Stimulated activated CD4-positive, alpha-beta T cell treated with anti-CD3 and anti-CD28 coated beads, Interleukin-2, amount 100 ng/mL, for 4 hours (primary cell): ENCODE data around the gene ANO7.

ENCODE experiments used
- DNase-seq: peaks from one replicate; pipeline ENCODE4 v3.0.0-alpha.2; 2020; ENCODE audit warnings: low read depth

ANO7 gene

DNA sequence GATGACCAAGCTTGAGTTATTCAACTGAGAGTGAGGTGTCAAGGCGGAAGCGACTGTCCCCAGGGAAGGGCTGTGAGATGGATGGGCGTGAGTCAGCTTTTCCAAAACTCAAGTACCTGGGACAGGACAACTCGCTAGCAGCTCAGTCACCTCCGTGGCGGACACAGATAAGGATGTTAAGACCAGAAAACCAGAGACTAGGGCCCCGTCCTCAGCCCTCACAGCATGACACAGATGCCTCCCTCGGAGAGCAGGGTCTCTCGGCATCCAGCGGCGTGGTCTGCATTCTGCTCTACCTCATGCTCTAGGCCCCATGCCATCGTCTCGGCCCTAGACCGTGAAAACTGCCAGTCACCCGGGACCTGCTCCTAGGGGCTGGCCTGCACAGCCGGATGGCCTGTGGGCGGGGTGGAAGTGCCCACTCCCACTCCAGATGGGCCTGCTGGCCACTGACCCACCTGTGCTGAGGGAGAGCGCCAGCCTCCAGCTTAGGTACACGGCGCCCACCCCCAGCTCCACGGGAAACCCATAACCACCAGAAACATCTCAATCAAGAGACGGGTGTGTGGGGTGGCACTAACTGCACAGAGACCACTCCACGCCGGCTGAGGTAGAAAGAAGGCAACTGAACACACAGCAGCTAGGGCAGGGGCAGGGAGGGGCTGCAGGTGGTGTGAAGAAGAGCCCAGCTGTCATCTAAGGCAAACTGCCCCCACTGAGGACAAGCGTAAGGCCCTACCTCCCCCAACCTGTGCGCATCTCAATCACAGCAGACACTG, 39.8 kb downstream of the ANO7 start:
- no peak for DNase-seq

DNA sequence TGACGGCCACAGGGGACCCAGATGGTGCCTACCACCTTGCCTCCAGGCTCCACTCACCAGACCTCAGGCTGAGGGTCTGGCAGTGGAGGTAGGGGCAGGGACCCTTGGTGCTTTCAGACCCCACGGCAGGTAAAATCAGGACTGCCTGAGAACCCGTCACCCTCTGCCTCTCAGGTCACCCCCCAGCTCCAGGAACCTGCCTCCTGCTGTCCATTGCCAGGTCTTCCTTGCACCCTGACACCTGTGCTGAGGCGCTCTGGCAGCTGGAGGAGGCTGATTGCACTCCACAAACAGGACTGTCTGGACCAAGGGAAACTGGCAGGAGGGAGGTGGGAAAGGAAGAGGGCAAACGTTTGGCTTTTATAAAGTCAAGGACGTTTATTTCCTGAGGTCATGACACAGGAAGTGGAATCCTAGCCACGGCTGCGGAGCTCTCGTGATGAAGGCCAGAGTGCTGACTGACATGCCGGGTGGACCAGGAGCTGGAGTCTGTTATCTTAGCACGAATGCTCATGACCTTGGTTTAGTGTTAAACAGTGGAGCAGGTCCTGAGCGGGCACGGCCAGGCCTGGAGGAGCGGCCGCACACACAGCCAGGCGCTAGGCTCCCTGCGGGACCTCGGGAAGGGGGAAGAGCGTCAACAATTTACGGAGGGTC, 40.5 kb downstream of the ANO7 start:
- DNase-seq: no peak

DNA sequence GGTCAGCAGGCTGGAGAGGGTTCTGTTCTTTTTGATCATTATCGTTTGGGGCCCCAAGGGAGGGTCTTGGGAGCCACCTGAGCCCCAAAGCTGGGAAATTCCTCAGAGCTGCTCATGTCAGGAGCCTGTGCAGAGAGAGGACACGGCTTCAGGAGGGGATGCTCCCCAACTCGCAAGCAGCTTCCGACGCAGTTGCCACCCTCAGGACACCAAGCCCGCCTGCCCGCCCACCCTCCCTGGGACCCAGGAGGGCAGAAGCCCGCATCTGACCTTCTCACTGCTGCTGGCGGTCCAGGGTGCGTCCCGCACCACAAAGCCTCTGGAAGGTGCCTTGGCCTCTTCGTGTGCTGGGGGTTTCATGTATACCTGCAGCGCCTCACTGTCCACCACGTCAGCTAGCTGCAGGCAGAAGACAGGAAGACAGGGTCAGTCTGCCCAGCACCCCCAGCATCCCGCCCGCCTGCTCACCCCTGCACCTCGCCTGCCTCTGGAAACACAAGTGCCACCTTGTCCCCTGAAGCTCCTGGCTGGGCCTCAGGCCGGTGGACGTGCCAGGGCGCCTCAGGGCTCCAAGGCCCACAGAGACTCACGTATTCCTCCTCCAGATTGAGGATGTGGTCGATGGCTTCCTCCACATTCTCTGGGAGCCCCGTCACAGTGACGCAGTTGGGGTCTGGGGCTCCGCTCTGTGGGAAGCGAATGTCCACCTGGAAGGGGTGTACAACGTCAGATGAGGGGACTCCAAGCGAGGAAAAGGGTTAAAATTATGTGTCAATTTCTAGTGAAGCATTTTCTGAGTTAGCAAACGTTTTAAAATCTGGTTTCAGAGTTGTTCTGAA, 41.3 kb downstream of the ANO7 start:
- no peak for DNase-seq

DNA sequence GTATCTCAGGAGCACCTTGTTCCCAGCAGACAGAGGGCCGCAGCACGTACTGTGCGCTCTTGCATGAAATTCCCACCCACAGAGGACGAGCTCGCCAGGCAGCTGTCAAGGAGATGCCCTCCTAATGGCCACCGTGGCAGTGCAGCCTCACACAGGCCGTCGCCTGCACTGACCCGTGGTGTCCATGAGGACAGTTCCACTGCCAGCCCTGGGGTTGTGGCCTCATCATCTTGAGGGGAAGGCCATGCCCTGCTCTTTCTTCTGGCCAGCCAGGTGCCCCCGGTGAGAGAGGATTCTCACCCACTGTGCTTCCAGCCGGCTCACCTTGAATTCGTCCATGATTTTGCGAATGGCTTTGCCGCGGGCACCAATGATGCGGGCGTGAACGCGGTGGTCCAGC, 42.0 kb downstream of the ANO7 start:
- no peak for DNase-seq

DNA sequence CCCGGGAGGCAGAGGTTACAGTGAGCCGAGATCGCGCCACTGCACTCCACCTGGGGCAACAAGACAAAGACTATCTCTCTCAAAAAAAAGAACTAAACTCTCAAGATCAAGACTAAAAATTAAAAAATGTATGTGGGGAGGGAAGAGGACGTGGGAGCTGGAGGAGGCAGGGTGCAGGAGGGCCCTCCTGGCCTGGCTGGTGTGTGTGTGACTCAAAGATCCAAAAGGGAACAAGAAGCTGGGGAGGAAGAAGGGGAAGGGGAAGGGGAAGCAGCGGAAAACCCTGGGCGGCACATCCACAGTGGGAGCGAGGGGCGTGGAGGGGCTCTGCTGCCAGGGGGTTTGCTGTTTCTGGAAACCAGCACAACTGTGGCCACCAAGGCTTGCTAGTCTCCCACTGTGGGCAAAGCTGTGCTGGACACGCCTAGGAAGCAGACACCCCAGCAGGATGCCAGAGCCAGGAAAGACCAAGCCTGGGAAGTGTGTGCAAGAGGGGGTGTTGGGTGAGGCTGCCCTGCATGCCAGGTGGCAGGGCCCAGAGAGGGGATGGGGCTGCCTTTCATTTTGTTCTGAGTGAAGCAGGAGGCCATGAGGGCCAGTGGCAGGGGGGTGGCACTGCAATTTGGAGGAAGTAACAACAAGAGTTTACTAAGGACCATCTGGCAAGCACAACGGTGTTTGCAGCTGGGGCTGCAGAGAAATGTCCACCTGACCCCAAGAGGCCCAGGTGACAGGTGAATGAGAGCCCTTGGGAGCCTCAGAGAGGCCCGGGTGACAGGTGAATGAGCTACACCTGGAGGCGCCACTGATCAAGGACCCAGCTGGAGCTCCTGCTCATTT, 44.5 kb downstream of the ANO7 start:
- DNase-seq: no peak

DNA sequence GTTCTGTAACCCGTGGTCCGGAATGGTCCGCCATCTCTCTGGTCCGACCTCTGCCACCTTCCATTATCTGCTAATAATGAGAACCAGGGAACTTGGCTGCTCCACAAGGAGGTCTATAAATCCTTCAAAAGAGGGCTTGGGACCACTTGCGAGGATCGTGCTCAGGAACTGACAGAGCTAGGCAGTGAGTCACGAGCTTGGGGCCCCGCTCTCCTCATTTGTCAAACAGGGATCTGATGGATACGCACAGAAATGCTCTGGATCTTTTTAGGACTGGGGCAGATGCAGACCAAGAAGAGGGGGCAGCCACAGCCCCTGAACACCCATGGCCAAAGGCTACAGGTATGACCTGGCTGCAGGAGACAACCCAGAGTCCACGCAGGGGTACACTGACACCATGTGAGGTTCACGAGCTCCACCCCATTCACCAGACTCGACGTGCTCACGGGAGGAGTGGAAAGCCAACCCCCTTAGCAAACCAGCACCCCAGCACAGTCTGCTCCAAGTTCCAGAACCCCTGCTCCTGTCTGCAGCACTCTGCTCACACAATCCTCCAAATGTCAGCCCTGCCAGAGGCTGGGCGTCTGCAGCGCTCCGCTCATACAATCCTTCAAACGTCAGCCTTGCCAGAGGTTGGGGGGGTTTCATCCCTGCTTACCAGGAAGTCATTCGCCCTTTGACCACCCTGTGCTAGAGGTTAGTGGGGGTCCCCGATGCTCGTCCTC, 45.8 kb downstream of the ANO7 start:
- no peak for DNase-seq

DNA sequence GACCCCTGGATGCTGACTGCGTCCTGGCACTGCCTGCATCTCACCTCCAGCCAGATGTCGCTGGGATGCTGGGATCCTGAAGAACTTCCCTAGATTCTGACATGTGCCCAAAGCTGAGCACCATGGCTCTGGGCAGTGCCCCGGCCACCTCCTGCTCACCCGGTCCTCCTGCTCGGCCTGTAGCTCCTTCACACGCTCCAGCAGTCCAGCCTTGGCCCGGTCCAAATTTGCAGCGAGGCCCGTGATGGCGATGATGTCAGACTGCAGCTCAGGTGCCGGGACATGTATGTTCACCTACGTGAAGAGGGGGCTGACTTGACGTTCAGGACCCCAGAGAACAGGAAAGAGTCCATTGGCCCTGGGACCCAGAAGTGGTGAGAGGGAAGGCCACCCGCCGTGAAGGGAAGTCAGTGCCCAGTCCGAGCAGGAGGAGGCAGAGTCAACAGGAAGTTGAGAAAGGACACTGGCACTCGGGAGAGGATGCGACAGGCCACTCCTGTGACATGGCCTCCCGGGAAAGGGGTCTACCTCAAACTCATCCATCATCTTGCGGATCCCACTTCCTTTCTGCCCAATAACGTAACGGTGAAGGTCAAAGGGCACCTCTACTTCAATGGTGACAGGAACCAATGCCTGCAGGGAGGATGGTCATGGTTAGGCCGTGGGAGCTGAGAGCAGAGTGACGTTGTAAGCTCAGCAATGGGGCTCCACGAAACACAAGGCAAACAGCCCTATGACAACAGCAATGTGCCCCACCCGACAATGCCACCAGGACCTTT, 46.7 kb downstream of the ANO7 start:
- DNase-seq: no peak

DNA sequence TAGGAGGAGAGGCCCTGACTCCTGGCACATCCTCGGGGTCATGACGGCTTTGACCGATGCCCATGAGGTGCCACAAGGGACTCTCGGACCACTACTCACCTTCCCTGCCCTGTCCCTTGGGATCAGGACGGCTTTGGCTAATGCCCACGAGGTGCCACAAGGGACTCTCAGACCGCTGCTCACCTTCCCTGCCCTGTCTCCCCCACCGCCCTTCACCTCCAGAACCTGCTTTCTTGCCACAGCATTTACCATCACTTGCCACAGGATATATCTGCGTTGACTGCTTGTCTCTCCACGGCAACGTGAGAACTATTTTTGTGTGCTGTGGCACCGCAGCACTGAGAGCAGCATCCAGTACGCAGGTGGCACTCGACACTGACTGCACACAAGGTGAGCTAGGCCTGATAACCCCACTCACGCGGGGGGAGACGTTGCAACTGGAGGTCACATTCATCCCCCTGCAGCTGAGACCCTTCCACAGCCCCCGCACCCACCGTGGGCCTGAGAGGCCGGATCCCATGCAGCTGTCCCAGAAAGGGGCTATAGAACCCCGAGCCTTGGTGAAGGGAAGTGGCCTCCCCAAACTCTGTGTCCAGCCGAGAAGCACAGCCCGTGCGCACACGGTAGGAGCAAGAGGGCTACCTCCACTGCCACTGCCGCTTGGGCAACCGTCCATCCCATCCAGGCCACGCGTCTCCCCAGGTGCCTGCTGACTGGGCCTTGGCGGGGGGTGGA, 47.5 kb downstream of the ANO7 start:
- no peak for DNase-seq

DNA sequence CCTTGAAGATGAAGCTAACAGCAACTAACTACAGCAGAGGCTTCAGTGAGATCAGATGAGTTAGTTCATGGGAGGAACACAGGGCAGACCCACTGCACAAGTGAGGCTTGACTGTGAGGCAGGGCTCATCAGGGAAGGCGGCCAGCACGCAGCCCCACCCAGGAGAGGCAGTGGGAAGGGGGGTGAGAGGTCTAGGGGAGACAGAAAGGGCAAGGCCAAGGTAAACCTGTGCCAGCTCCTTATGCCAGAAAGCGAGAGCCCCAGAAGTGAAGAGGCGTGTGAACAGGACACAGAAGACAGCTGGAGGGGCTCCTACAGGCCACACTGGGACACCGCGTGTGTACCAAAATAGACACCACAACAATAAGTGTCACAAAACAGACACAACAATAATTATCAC, 48.6 kb downstream of the ANO7 start:
- DNase-seq: no peak

DNA sequence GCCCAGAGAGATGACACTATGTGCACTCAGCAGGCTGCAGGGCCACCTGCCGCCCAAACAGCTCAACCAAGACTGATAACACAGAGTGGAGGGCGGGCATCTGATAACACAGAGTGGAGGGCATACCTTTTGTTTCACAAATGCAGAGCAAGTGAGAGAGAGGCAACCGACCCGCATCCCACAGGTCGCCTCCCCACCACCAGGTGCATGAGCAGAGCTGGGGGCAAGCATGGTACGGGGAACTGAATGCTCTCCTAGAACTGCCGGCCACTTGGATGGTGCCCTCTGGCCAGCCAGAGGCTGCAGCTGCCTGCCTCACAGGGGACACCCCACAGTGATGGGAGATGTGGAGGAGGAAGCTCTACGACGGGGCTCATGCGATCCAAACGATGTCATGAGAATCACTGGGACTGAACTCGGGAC, 49.5 kb downstream of the ANO7 start:
- DNase-seq: no peak

DNA sequence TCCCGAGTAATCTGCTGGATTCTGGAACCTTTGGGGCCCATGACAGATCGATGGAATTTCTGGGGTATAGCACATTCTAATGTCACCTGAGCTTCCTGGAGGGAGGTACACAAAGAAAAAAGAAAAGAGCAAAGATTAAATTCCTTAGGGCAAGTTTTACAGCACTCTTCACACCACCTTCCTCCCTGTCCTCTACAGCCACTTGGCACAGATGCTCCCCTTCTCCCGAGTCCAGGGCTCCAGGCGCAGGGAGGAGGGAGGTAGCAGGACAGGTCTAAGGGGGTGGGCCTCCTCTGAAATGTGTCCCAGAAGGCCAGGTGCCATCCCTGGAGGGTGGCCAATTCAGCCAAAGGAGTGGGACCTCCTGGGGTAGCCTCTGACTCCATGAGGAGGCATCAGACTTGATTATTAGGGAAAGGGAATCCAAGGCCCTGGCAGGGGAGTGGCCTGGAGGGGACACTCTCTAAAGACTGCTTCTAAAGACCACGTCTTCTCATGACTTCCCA, 50.3 kb downstream of the ANO7 start:
- no peak for DNase-seq

DNA sequence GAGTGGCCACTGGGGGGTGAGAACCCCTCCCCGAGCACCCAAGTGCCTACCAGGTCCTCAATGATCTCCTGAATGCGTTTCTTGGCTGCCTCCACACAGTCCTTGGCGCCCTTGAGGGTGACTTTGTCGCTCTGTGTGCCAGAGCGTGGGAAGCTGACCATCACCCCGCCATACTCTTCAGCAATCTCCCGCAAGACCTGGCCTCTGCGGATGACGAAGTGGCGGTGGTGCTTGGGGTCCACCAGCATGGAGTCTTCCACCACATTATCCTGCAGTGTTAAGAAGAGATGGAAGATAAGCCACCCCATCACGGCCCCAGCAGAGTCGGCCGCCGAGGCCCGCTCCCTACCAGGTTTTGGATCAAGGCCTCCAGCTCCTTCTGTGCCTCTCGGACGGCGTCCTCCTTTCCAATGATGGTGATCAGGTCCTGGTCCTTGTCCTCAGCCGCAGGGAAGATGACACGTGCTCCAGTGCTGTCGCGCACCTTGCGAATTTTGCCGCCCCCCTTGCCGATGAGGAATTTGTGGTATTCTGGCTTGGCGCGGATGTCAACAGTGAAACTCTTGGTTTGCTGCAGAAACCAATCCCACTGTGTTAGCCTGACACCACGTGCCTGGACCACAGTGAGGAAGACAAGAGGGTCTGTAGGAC, 51.2 kb downstream of the ANO7 start:
- DNase-seq: no peak

DNA sequence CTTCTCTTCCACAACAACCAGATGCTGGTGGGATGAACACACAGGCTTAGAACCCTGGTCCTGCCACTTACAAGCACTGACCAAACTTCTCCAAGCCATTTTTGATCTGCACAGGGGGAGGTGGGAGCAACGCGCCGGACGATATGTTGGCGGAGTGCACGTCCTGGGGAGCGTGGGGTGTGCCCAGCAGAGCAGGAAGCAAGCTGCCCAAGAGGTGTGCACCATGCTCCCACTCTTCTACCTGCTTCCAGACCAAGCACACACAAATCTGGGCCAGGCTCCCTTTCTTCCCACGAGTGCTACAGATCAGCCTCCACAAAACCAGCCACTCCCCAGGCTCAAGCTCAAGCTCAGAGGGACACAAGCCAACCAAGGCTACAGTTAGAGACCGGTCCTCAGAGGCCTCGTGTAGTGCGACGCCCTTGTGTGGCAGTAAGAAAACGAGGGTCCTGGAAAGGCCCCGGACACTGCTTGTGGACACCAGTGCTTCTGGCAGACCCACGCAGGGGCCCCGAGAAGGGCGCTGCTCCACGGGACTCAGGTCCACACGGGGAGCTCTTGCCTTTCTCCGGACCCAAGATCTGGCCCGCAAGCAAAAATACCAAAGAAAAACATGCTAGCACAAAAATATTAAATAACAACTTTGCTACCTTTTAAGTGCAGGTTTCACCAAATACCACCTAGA, 52.0 kb downstream of the ANO7 start:
- no peak for DNase-seq

DNA sequence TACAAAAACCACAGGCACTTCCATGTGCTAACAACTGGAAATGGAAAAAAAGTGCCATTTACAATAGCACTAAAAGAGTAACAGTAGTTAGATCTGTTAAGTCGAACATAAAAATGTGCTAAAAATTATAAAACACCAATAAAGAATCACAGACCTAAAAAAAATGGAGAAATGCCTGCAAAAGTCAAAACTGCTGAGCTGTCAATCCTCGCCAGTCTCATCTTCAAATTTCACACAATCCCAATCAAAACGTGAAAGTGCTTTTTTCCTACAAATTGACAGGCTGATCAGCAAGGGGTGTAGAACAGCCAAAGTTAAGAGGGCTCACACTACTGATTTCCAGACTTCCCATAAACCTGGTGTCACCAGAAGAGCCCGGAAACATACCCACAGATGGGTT, 53.2 kb downstream of the ANO7 start:
- DNase-seq: no peak

DNA sequence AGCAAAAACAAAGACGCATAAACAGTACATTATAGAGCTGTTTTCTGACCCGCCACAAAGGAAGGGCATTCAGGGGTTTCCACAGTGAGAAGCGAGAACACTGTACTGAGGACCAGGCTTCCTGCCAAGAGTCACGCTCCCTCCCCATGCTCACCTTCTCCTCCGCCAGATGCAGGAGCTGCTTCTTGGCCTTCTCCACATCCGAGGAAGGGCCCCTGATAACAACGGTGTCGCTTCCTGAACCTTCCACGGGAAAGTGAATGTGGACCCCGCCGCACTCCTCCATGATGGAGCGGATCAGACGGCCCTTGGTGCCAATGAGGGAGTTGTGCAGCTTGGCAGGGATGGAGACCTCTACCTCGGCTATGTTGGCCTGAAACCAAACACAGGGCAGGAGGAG, 53.8 kb downstream of the ANO7 start:
- no peak for DNase-seq

DNA sequence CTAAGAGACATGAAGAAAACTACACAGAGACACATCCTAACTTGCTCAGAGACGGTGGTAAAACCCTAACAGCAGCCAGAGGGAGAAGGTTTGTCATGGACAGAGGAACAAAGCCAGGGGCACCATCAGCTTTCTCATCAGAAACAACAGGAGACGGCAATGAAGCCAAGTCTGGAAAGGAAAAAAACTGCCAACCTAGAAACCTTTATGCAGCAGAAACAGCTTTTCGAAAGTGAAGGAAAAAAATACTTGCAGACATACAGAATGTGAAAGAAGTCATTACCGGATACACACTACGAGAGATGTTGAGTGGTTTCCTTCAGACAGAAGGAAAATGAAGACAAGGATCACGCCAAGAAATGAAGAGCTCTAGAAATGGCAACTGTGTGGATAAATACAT, 55.9 kb downstream of the ANO7 start:
- DNase-seq: no peak

DNA sequence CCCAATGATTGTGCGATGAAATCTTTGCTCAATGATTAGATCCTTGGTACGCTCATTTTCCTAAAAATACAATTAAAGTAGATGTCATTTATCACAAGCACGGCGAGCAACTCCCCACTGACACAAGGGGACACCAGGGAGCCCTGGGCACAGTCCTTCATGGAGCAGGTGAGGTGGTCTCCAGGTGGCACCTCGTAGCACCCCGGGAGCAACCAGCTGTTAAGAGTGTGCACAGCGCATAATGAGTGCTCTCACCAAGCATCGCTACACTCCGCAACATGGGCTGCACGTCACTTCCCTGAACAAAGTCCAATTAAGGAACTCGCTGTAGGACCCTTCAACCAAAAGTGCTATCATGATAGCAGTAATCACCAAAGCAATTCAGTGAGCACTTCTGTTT, 59.8 kb downstream of the ANO7 start:
- no peak for DNase-seq

DNA sequence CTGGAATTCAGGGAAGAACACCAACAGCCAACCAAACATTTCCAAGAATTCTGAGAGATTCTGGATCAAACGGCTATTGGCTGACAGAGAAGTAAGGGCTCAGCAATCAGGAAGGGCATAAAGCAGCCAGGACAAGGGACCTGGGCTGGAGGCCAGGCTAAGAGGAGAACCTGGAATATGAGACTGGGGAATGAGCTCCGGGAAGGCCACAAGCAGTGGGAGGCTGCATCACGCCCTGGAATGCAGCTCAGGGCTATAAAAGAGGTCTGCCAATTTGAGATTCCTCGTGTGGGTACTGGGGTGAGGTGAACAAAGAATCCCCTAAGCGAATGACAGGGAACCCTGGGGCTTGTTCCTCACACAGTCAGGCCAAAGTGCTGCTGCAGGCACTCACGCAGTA, 60.4 kb downstream of the ANO7 start:
- DNase-seq: no peak

DNA sequence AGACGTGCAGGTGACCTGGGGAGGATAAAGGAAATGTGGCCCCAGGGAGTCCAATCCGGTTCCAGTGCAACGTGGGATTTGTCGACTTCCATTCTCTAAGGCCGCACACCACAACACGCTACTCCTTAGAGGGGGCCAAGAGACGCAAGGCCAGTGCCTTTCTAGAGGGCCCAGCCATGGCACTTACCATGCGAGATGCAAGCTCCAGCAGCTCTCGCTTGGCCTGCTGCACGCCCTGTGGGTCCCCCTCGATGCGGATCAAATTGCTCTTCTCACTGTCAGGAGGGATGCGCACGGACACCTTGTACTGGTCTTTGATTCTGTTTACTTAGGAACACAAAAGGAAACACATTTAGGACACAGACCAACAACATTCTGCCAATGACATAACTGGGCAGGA, 61.2 kb downstream of the ANO7 start:
- no peak for DNase-seq
